Mesodermal cell (in vitro differentiated cells): ENCODE data around the gene ATP4A.

Experiments used
- H3K27ac ChIP-seq: 2 replicates; pipeline ENCODE4 v1.7.0; 2013; ENCODE audit warnings: mild to moderate bottlenecking, low read depth, low read length, moderate library complexity; ENCODE audit not compliant: severe bottlenecking
- H3K36me3 ChIP-seq: 2 replicates; pipeline ENCODE4 v1.7.1; 2013; ENCODE audit warnings: mild to moderate bottlenecking, low read length, moderate library complexity; ENCODE audit not compliant: control insufficient read depth, insufficient read depth
- H3K4me1 ChIP-seq: one replicate; pipeline ENCODE4 v1.7.1; 2013; ENCODE audit warnings: mild to moderate bottlenecking, low read length; ENCODE audit not compliant: insufficient read depth, control insufficient read depth, poor library complexity, severe bottlenecking
- H3K4me3 ChIP-seq: 2 replicates; pipeline ENCODE4 v1.7.0; 2013; ENCODE audit warnings: low read length, control low read depth, mild to moderate bottlenecking; ENCODE audit not compliant: insufficient read depth, poor library complexity, severe bottlenecking; ENCODE audit errors: extremely low read depth
- H3K9me3 ChIP-seq: 2 replicates; pipeline ENCODE4 v1.7.1; 2013; ENCODE audit warnings: mild to moderate bottlenecking, low read length, moderate library complexity; ENCODE audit not compliant: control insufficient read depth
- WGBS, 2 experiments: methylation state at CpG; one replicate each; pipeline ENCODE4 v1.1.5; 2013; ENCODE audit warnings: missing lambda C conversion rate in 2 of 2; ENCODE audit not compliant: insufficient coverage in 2 of 2; 5-methylcytosine and 5-hydroxymethylcytosine counted together

The ATP4A gene

DNA sequence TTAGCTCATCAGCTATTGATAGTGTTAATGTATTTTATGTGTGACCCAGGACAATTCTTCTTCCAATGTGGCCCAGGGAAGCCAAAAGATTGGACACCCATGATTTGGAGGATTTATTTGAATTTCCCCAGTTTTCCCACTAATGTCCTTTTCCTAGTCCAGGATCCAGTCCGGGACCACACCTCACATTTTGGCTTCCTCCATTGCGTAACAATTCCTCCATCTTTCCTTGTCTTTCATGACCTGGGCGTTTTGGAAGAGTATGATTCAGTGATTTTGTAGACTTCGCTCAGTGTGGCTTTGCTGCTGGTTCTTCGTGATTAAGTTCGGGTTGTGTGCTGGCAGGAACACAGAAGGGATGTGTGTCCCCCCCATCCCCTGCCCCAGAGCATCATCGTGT, 3.3 kb upstream of the ATP4A start:
- no peak overlapping the region for H3K27ac ChIP-seq
- 72 to 87% methylated on average over 3 to 7 of the region's 7 CpGs for WGBS, 2 experiments
- no peaks in the 10 kb centered on the region for H3K36me3 ChIP-seq
- H3K9me3 ChIP-seq, result no peaks in the 10 kb centered on the region
- no peaks in the 10 kb centered on the region for H3K4me1 ChIP-seq
- no peak overlapping the region for H3K4me3 ChIP-seq

DNA sequence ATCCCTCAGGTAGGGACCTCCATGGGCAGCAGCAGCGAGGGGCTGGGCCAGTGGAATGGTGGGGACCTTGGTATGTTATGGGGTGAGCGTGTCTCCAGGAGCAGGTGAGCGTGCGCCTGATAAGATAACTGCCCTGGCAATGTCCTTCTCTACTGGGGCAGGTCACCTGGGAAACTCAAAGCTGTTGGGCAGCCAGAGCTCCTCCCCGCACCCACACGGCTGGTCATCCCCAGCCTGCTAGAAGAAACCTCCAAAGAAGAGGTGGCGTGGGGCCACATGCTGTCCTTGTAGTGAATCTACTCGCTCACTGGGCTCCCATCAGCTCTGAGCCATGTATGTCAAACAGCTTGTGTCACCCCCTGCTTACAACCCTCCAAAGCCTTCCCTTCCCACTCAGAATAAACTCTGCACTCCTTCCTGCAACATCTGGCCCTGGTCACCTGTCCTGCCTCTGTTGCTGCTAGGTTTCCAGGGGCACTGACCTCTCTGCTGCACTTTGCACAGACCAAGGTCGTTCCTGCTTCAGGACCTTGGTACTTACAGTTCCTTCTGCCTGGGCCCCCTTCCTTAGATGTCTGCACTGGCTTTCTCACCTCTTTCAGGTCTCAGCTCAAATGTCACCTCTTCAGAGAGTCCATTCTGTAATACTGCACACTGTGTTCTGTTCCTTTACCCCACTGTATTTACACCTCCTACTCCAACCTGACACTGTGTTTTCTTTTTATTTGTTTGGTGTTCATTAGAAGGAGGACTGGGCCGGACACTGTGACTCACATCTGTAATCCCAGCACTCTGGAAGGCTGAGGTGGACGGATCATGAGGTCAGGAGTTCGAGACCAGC, 1.8 kb upstream of the ATP4A start:
- 87 to 88% methylated on average over 9 to 12 of the region's 12 CpGs for WGBS, 2 experiments

DNA sequence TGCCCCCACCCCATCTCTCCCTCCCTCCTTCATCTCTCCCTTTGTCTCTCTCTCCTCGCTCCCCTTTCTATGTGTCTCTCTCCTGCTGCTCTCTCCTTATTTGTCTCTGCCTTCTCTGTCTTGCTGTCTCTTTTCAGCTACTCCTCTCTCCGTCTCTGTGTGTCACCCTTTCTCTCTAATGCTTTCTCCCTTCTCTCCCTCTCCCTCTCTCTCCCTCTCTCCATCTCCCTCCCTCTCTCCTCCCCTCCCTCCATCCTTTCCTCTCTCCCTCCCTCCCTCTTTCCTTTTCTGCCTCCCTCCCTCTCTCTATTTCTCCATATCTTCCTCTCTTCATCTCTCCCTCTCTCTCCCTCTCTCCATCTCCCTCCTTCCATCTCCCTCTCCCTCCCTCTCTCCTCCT, 682 bp downstream of the ATP4A start:
- WGBS, 2 experiments, result 74 to 76% methylated on average over 2 of the region's 2 CpGs
- no peaks in the 10 kb centered on the region for H3K4me1 ChIP-seq
- H3K9me3 ChIP-seq, result no peaks in the 10 kb centered on the region

More for the DNA sequence above, 1.8 kb upstream of the ATP4A start:
- no peak overlapping the region for H3K4me3 ChIP-seq
- H3K9me3 ChIP-seq, result no peaks in the 10 kb centered on the region
- no peak overlapping the region for H3K27ac ChIP-seq
- no peaks in the 10 kb centered on the region for H3K4me1 ChIP-seq
- H3K36me3 ChIP-seq, result no peaks in the 10 kb centered on the region

DNA sequence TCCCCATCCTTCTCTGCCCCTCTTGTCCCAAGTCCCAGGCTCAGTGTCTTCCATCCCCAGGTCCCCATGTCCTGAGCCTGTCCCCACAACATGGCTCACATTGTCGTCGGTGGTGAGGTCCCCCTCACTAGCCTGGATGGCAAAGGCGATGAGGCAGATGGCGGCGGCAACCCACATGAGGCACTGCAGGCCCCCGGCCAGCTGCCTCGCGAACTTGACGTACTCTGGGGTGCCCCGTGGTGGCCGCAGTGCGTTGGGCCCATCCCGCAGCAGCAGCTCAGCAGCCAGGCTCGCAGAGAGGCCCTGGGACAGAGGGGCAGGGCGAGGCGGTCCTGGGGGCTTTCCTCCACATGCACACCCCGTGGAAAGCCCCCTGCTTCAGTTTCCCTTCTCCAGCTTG, 1.1 kb downstream of the ATP4A start:
- WGBS, 2 experiments, result 60 to 75% methylated on average over 13 to 17 of the region's 17 CpGs

More for the DNA sequence above, 682 bp downstream of the ATP4A start:
- Histone ChIP-seq H3K4me3 (no peak overlapping the region), H3K36me3 (no peaks in the 10 kb centered on the region), H3K27ac (no peak overlapping the region)

DNA sequence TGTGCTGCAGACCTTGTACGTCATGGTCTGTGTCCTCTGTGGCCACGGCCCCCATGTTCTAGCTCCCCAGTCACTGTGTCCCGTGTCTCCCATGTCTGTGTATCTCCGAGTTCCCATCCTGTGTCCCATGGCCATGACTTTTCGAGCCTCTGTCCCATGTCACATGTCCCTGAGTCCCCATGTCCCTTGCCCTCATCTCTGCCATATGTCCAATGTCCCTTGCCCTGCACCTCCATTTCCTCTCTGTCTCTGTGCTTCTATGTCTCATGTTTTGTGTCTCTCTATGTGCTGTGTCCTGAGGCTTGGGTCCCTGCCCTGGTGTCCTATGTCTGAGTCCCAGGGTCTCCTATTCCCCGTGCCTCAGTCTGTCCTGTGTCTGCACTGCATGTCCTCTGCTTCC, 2.0 kb downstream of the ATP4A start:
- Histone ChIP-seq H3K36me3 (no peaks in the 10 kb centered on the region), H3K27ac (no peak overlapping the region), H3K4me1 (no peaks in the 10 kb centered on the region), H3K9me3 (no peaks in the 10 kb centered on the region), H3K4me3 (no peak overlapping the region)
- WGBS, 2 experiments, result 86% methylated on average over 5 of the region's 6 CpGs

More for the DNA sequence above, 1.1 kb downstream of the ATP4A start:
- H3K4me1 ChIP-seq, result no peaks in the 10 kb centered on the region
- H3K4me3 ChIP-seq, result no peak overlapping the region
- no peaks in the 10 kb centered on the region for H3K9me3 ChIP-seq
- no peak overlapping the region for H3K27ac ChIP-seq
- no peaks in the 10 kb centered on the region for H3K36me3 ChIP-seq

DNA sequence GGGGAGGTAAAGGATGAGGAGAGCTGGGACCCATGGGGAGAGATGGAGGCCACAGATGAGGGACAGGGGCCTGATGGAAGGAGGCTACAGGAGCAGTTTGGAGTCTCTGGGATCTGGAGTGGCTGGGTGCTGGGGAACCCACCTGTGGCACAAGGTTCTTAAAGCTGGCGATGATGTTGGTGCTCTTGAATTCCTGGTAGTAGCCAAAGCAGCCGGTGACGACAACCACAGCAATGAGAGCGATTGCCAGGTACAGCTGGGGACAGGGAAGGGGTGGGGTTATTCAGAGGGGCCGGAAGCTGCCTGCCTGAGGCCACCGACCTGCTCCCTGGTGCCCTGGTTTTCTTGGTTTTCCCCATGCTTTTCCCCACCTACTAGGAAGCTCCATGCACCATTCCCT, 2.8 kb downstream of the ATP4A start:
- no peaks in the 10 kb centered on the region for H3K9me3 ChIP-seq
- H3K4me1 ChIP-seq, result no peaks in the 10 kb centered on the region
- H3K4me3 ChIP-seq, result no peak overlapping the region
- H3K27ac ChIP-seq, result no peak overlapping the region
- WGBS, 2 experiments, result 69 to 70% methylated on average over 5 to 6 of the region's 6 CpGs
- no peaks in the 10 kb centered on the region for H3K36me3 ChIP-seq

DNA sequence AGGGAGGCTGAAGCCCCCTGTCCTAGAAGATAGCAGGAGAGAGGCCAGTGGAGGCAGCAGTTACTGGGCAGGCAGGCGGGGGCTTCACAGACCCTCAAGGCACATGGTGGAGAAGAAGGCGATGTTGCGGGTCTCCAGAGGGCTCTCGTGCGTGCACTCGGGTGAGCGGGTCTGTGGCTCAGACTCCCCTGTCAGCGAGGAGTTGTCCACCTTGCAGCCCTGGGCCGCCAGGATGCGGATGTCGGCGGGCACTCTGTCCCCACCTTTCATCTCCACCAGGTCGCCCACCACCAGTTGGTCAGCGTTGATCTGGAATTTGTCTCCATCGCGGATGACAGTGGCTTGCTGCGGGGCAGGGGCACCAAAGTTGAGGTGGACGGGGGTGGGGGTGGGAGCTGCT, 3.2 kb downstream of the ATP4A start:
- Histone ChIP-seq H3K4me1 (no peaks in the 10 kb centered on the region), H3K4me3 (no peak overlapping the region), H3K9me3 (no peaks in the 10 kb centered on the region), H3K27ac (no peak overlapping the region), H3K36me3 (no peaks in the 10 kb centered on the region)
- WGBS, 2 experiments, result 92 to 93% methylated on average over 10 to 13 of the region's 18 CpGs

DNA sequence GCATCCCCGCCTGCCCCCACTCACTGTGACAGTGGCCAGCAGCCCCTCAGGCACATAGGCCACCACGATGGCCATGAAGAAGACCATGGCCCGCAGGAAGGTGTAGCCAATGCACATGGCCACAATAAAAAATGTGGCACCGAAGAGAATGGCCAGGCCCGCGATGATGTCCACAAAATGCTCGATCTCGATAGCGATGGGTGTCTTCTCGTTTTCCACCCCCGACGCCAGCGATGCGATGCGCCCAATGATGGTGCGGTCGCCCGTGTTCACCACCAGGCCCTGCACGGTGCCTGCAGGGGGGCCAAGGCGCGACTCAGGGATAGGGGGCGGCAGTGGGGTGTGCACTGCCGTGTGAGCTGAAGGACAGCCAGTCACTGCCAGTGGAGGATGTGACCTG, 3.7 kb downstream of the ATP4A start:
- WGBS, 2 experiments, result 90 to 92% methylated on average over 23 of the region's 23 CpGs
- Histone ChIP-seq H3K4me3 (no peak overlapping the region), H3K9me3 (no peaks in the 10 kb centered on the region), H3K27ac (no peak overlapping the region), H3K4me1 (no peaks in the 10 kb centered on the region), H3K36me3 (no peaks in the 10 kb centered on the region)

DNA sequence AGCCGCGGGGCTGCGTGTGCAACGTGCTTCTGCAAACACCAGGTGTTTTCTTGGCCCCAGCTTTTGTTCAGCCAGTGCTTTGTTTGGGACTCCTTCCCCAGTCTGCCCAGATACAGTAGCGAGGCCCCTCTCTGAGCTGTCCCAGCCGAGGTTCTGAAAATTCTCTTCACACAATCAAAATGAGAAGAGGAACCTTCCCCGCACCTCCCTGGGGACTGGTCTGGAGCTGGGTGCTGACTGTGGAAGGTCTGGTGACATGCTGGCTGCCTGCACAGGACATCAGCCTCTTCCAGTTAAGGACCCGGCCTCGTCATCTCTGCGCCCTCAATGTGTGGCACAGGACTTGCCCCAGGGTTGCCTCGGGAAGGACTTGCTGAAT, 4.2 kb downstream of the ATP4A start:
- Histone ChIP-seq H3K36me3 (no peaks in the 10 kb centered on the region), H3K27ac (no peak overlapping the region), H3K4me1 (no peaks in the 10 kb centered on the region), H3K4me3 (no peak overlapping the region), H3K9me3 (no peaks in the 10 kb centered on the region)
- WGBS, 2 experiments, result 82% methylated on average over 9 to 11 of the region's 11 CpGs

DNA sequence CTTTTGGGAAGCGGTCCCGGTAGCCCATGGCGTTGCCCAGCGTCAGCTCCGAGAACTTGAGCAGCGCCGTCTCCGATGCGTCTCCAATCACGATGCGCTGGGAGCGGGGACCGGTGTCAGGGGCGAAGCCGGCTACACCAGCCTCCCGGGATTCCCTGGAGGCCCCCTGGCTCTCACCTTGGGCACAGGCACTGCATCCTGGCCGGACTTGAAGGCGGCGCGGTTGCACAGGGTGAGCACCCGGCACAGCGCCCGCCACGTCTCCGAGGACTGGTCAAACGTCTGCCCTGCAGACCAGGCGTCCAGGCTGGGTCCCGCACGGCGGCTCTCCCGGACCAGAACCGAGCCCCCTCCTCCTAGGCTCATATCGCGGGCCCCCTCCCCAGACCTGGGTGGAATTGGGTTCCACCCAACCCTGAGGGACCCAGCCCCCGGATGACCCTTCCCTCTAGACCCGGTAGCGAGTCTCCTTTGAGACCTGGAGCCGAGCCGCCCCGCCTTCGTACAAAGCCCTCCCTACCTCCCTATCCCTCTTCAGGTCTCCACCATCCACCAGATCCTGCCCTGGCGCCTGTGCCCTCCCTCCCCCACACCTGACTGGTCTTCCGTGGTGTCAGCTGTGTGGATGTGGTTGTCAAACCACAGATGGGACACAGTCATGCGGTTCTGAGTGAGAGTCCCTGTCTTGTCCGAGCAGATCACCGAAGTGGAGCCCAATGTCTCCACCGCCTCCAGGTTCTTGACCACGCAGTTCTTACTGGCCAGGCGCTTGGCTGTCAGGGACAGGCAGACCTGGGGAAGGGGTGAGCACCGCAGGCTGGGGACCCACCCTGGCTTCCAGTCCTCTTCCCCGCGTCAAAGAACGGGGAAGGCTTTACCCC, 4.8 kb downstream of the ATP4A start:
- WGBS, 2 experiments, result 52 to 53% methylated on average over 31 to 49 of the region's 53 CpGs
- Histone ChIP-seq H3K4me3 (peak overlapping the region; percentile 29), H3K36me3 (no peaks in the 10 kb centered on the region), H3K27ac (no peak overlapping the region), H3K4me1 (no peaks in the 10 kb centered on the region), H3K9me3 (no peaks in the 10 kb centered on the region)
